Measurements from ENCODE around the gene ADAM30.

The ADAM30 gene

DNA sequence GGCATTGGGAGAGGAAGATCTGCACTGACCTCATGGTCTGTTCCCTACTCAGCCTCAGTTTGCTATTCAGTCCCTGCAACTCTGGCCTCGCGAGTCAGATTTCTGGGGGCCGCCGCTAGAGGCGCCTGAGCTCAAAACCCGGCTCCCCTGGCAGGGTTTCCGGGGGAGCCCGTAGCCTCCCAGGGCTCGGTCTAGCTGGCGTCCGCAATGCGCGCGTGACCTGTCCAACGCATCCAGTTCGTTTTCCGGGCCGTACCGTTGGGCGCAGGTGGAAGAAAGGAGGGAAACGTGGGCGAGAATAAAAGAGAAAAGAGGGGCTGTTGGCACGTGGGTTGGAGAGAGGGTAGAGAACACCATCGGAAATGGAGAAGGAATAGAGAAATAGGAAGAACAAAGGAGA lies at the start of gene ADAM30:
ADAM30 (minus strand) TSS at position 213 of the 400 bp plus-strand sequence; CDS start at position 34, 179 bp downstream.
- no peaks in the 10 kb centered on the region for H3K36me3 Mint-ChIP-seq (ENCODE audit: low read depth)
- H3K4me1 Mint-ChIP-seq, result no peaks in the 10 kb centered on the region
- peaks cover 4% of the 10 kb centered on the region for H3K9me3 Mint-ChIP-seq
- H3K27me3 Mint-ChIP-seq (ENCODE audit: low read depth), result no peaks in the 10 kb centered on the region
- TF ChIP-seq, protein P1, sequence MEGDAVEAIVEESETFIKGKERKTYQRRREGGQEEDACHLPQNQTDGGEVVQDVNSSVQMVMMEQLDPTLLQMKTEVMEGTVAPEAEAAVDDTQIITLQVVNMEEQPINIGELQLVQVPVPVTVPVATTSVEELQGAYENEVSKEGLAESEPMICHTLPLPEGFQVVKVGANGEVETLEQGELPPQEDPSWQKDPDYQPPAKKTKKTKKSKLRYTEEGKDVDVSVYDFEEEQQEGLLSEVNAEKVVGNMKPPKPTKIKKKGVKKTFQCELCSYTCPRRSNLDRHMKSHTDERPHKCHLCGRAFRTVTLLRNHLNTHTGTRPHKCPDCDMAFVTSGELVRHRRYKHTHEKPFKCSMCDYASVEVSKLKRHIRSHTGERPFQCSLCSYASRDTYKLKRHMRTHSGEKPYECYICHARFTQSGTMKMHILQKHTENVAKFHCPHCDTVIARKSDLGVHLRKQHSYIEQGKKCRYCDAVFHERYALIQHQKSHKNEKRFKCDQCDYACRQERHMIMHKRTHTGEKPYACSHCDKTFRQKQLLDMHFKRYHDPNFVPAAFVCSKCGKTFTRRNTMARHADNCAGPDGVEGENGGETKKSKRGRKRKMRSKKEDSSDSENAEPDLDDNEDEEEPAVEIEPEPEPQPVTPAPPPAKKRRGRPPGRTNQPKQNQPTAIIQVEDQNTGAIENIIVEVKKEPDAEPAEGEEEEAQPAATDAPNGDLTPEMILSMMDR (IDR thresholded peaks at IDR 0.05; ENCODE audit: unreplicated experiment in 3 of 3), result no peak
- H3K4me3 Mint-ChIP-seq, result no peak within 1 kb of the TSS
- no peak within 1 kb of the TSS for H3K27ac Mint-ChIP-seq

DNA sequence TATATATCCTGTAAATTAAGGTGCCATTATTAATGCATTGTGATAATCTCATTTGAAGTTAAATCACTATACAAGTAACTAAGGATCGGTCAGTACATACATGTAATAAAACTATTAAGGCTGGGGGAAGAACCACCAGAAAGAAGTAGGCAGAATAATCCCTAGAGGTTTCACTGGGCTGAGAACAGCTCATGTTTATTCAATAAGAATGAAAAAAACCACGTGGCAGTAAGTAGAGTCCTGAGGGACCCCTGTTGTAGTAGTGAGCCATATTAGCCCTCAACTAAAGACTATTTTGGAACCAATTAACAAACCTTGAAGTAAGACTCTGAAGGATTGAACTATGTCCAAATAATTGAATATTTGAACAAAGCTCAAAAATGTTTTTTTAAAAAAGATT lies 46.9 kb upstream of the ADAM30 start:
- TF ChIP-seq, protein P1 (IDR thresholded peaks at IDR 0.05; ENCODE audit: unreplicated experiment in 3 of 3), result no peak

DNA sequence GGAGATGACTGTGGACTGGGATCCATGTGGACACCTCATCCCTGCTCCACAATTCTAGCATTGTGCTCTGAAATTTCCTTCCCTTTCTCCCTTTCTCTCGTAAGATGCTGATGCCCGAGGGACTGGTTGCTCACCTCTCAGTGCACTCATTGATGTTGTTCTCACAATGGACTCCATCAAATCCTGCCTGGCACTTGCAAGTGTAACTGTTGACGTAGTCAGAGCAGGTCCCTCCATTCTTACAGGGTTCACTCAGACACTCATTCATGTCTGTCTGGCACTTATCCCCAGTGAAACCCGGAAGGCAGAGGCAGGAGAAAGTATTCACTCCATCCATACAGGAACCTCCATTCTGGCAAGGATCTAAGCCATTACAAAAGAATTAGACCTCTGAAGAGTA lies 45.1 kb upstream of the ADAM30 start:
- TF ChIP-seq, protein P1 (IDR thresholded peaks at IDR 0.05; ENCODE audit: unreplicated experiment in 3 of 3), result no peak
- Mint-ChIP-seq H3K36me3 (ENCODE audit: low read depth) (peaks cover 73% of the 10 kb centered on the region), H3K4me3 (no peak overlapping the region), H3K4me1 (peaks cover 5% of the 10 kb centered on the region), H3K27me3 (ENCODE audit: low read depth) (no peaks in the 10 kb centered on the region), H3K9me3 (peaks cover 8% of the 10 kb centered on the region), H3K27ac (peak overlapping the region in 1 of 3 experiments; percentile 19)

More for the DNA sequence above, 46.9 kb upstream of the ADAM30 start:
- no peak overlapping the region for H3K4me3 Mint-ChIP-seq
- H3K9me3 Mint-ChIP-seq, result peaks cover 8% of the 10 kb centered on the region
- peaks cover 18% of the 10 kb centered on the region for H3K4me1 Mint-ChIP-seq
- H3K27me3 Mint-ChIP-seq (ENCODE audit: low read depth), result no peaks in the 10 kb centered on the region
- peak overlapping the region in 1 of 3 experiments; percentile 17 for H3K27ac Mint-ChIP-seq
- H3K36me3 Mint-ChIP-seq (ENCODE audit: low read depth), result peaks cover 73% of the 10 kb centered on the region

DNA sequence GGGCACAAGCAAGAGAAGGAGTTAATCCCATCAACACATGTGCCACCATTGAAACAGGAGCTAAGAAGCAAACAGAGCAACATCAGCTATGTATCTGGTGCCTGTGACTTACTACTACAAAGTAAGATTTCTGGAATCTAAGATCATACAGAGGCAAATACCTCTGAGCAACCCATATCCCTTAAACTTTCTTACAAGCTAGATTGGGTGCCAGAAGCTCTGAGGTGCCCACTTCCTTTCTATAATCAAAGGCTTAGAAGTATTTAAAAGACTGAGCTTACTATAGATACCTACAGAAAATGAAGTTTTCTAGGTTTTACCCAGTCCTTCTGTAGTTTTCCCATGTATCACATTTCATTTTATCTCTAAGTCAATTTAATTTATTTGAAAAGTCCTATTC lies 44.4 kb upstream of the ADAM30 start:
- Mint-ChIP-seq H3K27me3 (ENCODE audit: low read depth) (no peaks in the 10 kb centered on the region), H3K4me3 (no peak overlapping the region), H3K36me3 (ENCODE audit: low read depth) (peaks cover 72% of the 10 kb centered on the region), H3K4me1 (no peaks in the 10 kb centered on the region), H3K27ac (no peak overlapping the region), H3K9me3 (peaks cover 8% of the 10 kb centered on the region)
- TF ChIP-seq, protein P1 (IDR thresholded peaks at IDR 0.05; ENCODE audit: unreplicated experiment in 3 of 3), result no peak

DNA sequence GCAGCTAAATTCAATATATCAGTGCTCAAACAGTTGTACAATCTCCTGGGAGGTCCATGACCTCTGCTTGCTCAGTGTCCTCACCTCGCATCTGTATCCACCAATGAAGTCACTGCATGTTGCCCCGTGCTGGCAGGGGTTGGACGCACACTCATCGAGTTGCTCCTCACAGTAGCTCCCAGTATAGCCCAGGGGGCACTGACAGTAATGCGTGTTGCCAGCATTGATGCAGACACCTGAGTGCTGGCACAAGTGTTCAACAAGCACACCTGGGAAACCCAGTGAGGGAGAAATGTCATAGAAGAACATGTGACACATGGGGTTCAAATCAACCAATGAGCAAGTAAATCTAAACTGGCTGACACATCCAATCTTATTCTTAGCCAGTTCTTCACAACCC lies 40.9 kb upstream of the ADAM30 start:
- peaks cover 20% of the 10 kb centered on the region for H3K9me3 Mint-ChIP-seq

DNA sequence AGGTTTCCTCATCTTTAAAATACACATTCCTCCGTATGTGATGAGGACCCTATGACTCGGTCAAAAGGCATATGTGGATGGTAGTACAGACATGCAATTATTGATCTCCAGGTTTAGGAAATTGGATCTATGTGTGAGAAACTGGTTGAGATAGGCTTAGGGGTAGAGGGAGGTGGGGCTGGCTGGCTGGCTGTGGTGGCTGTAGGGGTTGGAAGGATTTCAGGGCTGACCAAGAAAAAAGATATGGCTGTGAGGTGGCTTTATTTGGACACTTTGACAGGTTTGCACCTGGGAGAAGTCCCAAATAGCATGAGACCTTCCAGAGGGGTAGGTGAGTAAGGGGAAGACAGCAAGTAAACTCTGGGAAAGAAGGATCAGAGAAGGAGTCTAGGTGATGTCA lies 39.6 kb upstream of the ADAM30 start:
- Mint-ChIP-seq H3K36me3 (ENCODE audit: low read depth) (peaks cover 80% of the 10 kb centered on the region), H3K4me1 (no peaks in the 10 kb centered on the region), H3K4me3 (no peak overlapping the region), H3K27me3 (ENCODE audit: low read depth) (no peaks in the 10 kb centered on the region), H3K27ac (no peak overlapping the region), H3K9me3 (peaks cover 20% of the 10 kb centered on the region)
- TF ChIP-seq, protein P1 (IDR thresholded peaks at IDR 0.05; ENCODE audit: unreplicated experiment in 3 of 3), result no peak

More for the DNA sequence above, 40.9 kb upstream of the ADAM30 start:
- Mint-ChIP-seq H3K27ac (peak overlapping the region in 1 of 3 experiments; percentile 60), H3K36me3 (ENCODE audit: low read depth) (peaks cover 84% of the 10 kb centered on the region), H3K4me1 (no peaks in the 10 kb centered on the region), H3K27me3 (ENCODE audit: low read depth) (no peaks in the 10 kb centered on the region), H3K4me3 (no peak overlapping the region)
- TF ChIP-seq, protein P1 (IDR thresholded peaks at IDR 0.05; ENCODE audit: unreplicated experiment in 3 of 3), result no peak

All from nephron (organoid).